H1 (cell line): ENCODE measurements around the gene RESF1. TPM values are rescaled to one million over a fixed set of nuclear protein-coding genes. Genes with fewer than 3 reads are reported as not detected.

Experiments
- CTCF ChIA-PET: fragments of 300-600 bp; sonication (Branson Sonifier 250); formaldehyde crosslinking; loops from one replicate; lab custom pipeline; 2021; ENCODE audit not compliant: partially characterized antibody; lab: Charles Lee
- POLR2A ChIA-PET: fragments of 300-600 bp; sonication (Branson Sonifier 250); formaldehyde crosslinking; loops from one replicate; lab custom pipeline; 2021; ENCODE audit warnings: inconsistent platforms; ENCODE audit not compliant: partially characterized antibody; lab: Charles Lee
- DNase-seq, 2 experiments: peaks; one replicate each; pipeline versions ENCODE4 v3.0.0 to v3.0.0-alpha.2; 2010 to 2022; ENCODE audit warnings: low spot score in 2 of 2, low read depth in 1 of 2, mixed read lengths in 1 of 2
- FAIRE-seq: peaks from 2 replicates; lab custom pipeline; 2011; peaks lifted over from hg19 to GRCh38; lab: Jason Lieb, UNC
- H2AFZ ChIP-seq: 2 replicates; pipeline ENCODE4 v1.8.1; 2012; ENCODE audit warnings: low read length, inconsistent platforms
- H2AK5ac ChIP-seq: 2 replicates; pipeline ENCODE4 v1.6.1; 2013; ENCODE audit warnings: low read depth, low read length
- H2BK120ac ChIP-seq: replicated peaks from 2 replicates; pipeline ENCODE3; 2013; ENCODE audit warnings: low read depth, low read length, inconsistent platforms
- H2BK12ac ChIP-seq: 2 replicates; pipeline ENCODE4 v1.6.1; 2013; ENCODE audit warnings: low read depth, low read length
- H2BK15ac ChIP-seq: 2 replicates; pipeline ENCODE4 v1.6.1; 2013; ENCODE audit warnings: low read length
- H2BK20ac ChIP-seq: 2 replicates; pipeline ENCODE4 v1.6.1; 2013; ENCODE audit warnings: low read length
- H2BK5ac ChIP-seq: 2 replicates; pipeline ENCODE4 v1.6.1; 2013; ENCODE audit warnings: low read depth, low read length
- H3K14ac ChIP-seq: 2 replicates; pipeline ENCODE4 v1.6.1; 2013; ENCODE audit warnings: inconsistent platforms; ENCODE audit not compliant: insufficient read length
- H3K18ac ChIP-seq: 2 replicates; pipeline ENCODE4 v1.6.1; 2013; ENCODE audit warnings: low read length; ENCODE audit errors: extremely low read depth
- H3K23ac ChIP-seq: 2 replicates; pipeline ENCODE4 v1.6.1; 2013; ENCODE audit warnings: inconsistent platforms; ENCODE audit not compliant: insufficient read length
- H3K23me2 ChIP-seq: 2 replicates; pipeline ENCODE4 v1.6.1; 2013; ENCODE audit warnings: low read depth, low read length
- H3K27ac ChIP-seq: 2 replicates; pipeline ENCODE4 v1.6.1; 2011; ENCODE audit warnings: low read depth, low read length, inconsistent platforms
- H3K27me3 ChIP-seq, 4 experiments: replicated peaks in 1 of 4; 1 replicate in 1 of 4; 2 replicates in 3 of 4; pipeline versions ENCODE4 v1.6.1 to v1.8.1; 2011 to 2013; ENCODE audit warnings: low read length in 3 of 4, mild to moderate bottlenecking in 3 of 4, inconsistent platforms in 2 of 4, mixed read lengths in 2 of 4, moderate library complexity in 1 of 4; ENCODE audit not compliant: control insufficient read depth in 3 of 4, insufficient read depth in 3 of 4; ENCODE audit errors: extremely low read depth in 1 of 4
- H3K36me3 ChIP-seq, 4 experiments: 2 replicates each; pipeline versions ENCODE4 v1.6.1 to v1.8.1; 2011 to 2013; ENCODE audit warnings: mild to moderate bottlenecking in 4 of 4, low read length in 3 of 4, moderate library complexity in 2 of 4, control low read depth in 1 of 4, inconsistent platforms in 1 of 4; ENCODE audit not compliant: insufficient read depth in 4 of 4, control insufficient read depth in 2 of 4
- H3K4ac ChIP-seq: replicated peaks from 2 replicates; pipeline ENCODE3; 2013; ENCODE audit warnings: low read length, low read depth, mixed read lengths, inconsistent platforms; ENCODE audit not compliant: insufficient read length
- H3K4me1 ChIP-seq, 4 experiments: replicated peaks in 1 of 4; 1 replicate in 1 of 4; 2 replicates in 3 of 4; pipeline versions ENCODE4 v1.6.1 to v1.8.1; 2011 to 2013; ENCODE audit warnings: low read length in 3 of 4, inconsistent platforms in 2 of 4, mixed read lengths in 1 of 4; ENCODE audit not compliant: insufficient read depth in 4 of 4, control insufficient read depth in 3 of 4
- H3K4me2 ChIP-seq, 2 experiments: 2 replicates each; pipeline versions ENCODE4 v1.6.1 to v1.8.1; 2011 to 2013; ENCODE audit warnings: low read depth in 2 of 2, low read length in 2 of 2, control low read depth in 1 of 2, inconsistent platforms in 1 of 2, mild to moderate bottlenecking in 1 of 2; ENCODE audit not compliant: insufficient read depth in 1 of 2
- H3K4me3 ChIP-seq, 4 experiments: fragments of 200-600, 300-600 bp in 1 of 4; sonication (generic), shearing (Covaris generic), sonication (Bioruptor Twin) in 1 of 4; 2 replicates each; pipeline versions ENCODE4 v1.5.1 to v1.8.1; 2011 to 2016; ENCODE audit warnings: low read length in 4 of 4, low read depth in 3 of 4, control low read depth in 2 of 4, inconsistent platforms in 2 of 4, mild to moderate bottlenecking in 2 of 4, mixed read lengths in 1 of 4, moderate library complexity in 1 of 4; ENCODE audit not compliant: insufficient read depth in 2 of 4; ENCODE audit errors: extremely low read depth in 1 of 4
- H3K56ac ChIP-seq: replicated peaks from 2 replicates; pipeline ENCODE3; 2013; ENCODE audit warnings: low read depth, mild to moderate bottlenecking, mixed read lengths, low read length, inconsistent platforms; ENCODE audit not compliant: insufficient read length
- H3K79me1 ChIP-seq: 2 replicates; pipeline ENCODE4 v1.6.1; 2013; ENCODE audit warnings: low read depth, low read length, control low read depth
- H3K79me2 ChIP-seq, 2 experiments: 2 replicates each; pipeline versions ENCODE4 v1.6.1 to v1.8.1; 2012 to 2013; ENCODE audit warnings: low read length in 2 of 2, mild to moderate bottlenecking in 2 of 2, inconsistent platforms in 1 of 2; ENCODE audit not compliant: insufficient read depth in 2 of 2, control insufficient read depth in 1 of 2
- H3K9ac ChIP-seq, 4 experiments: replicated peaks in 1 of 4; 1 replicate in 1 of 4; 2 replicates in 3 of 4; pipeline versions ENCODE4 v1.6.1 to v1.8.1; 2011 to 2013; ENCODE audit warnings: low read depth in 3 of 4, low read length in 3 of 4, control low read depth in 2 of 4, mild to moderate bottlenecking in 2 of 4, moderate library complexity in 2 of 4, inconsistent platforms in 1 of 4; ENCODE audit errors: extremely low read depth in 1 of 4
- H3K9me3 ChIP-seq, 2 experiments: 2 replicates each; pipeline versions ENCODE4 v1.6.1 to v1.8.1; 2012 to 2013; ENCODE audit warnings: mild to moderate bottlenecking in 2 of 2, moderate library complexity in 2 of 2, control low read depth in 1 of 2, inconsistent platforms in 1 of 2, low read depth in 1 of 2, low read length in 1 of 2, mixed read lengths in 1 of 2; ENCODE audit not compliant: insufficient read depth in 2 of 2
- H4K20me1 ChIP-seq, 2 experiments: replicated peaks in 1 of 2; 2 replicates each; pipeline versions ENCODE3 to v1.8.1; 2011 to 2013; ENCODE audit warnings: inconsistent platforms in 2 of 2, low read length in 2 of 2, mild to moderate bottlenecking in 1 of 2; ENCODE audit not compliant: insufficient read depth in 2 of 2, control insufficient read depth in 1 of 2
- H4K5ac ChIP-seq: 2 replicates; pipeline ENCODE4 v1.6.1; 2013; ENCODE audit warnings: low read length, low read depth, mixed read lengths, inconsistent platforms; ENCODE audit not compliant: insufficient read length
- H4K8ac ChIP-seq: 2 replicates; pipeline ENCODE4 v1.8.0; 2013; ENCODE audit warnings: mild to moderate bottlenecking, moderate library complexity, low read length, inconsistent platforms; ENCODE audit not compliant: insufficient read depth; ENCODE audit errors: extremely low read depth
- H4K91ac ChIP-seq: replicated peaks from 2 replicates; pipeline ENCODE3; 2013; ENCODE audit warnings: low read length, mixed read lengths, inconsistent platforms; ENCODE audit not compliant: insufficient read length
- ASH2L ChIP-seq: fragments of 200-600, 300-600 bp; sonication (generic); IDR thresholded peaks from one replicate; pipeline ENCODE4 v1.7.1; 2017; ENCODE audit warnings: low read length
- RXRA ChIP-seq: IDR thresholded peaks from 2 replicates; pipeline ENCODE4 v1.6.1; 2011; ENCODE audit warnings: low read depth, mild to moderate bottlenecking, low read length, moderate library complexity; ENCODE audit not compliant: insufficient read depth
- SP1 ChIP-seq: IDR thresholded peaks from 2 replicates; pipeline ENCODE4 v1.6.1; 2011; ENCODE audit warnings: low read depth, low read length
- WGBS, 2 experiments: shearing (Covaris generic) in 1 of 2; methylation state at CpG; one replicate each; pipeline versions ENCODE4 v1.1.6 to v1.1.7; 2013 to 2015; ENCODE audit warnings: low lambda C conversion rate in 2 of 2, mixed read lengths in 2 of 2, inconsistent platforms in 1 of 2, low coverage in 1 of 2, missing lambda C conversion rate in 1 of 2; ENCODE audit not compliant: insufficient replicate concordance in 2 of 2, insufficient coverage in 1 of 2, insufficient read length in 1 of 2; ENCODE audit errors: extremely low coverage in 1 of 2, missing lambda C conversion rate in 1 of 2; 5-methylcytosine and 5-hydroxymethylcytosine counted together
- polyA plus RNA-seq, 7 experiments: library from polyadenylated mRNA; depleted of rRNA in 3 of 7; stranded (reverse) in 5 of 7; unstranded in 2 of 7; fragments of >200 nt in 5 of 7; fragments of 200-250 nt in 2 of 7; gene quantifications; 1 replicate in 5 of 7; 2 replicates in 1 of 7; 4 replicates in 1 of 7; pipeline versions ENCODE4 v1.2.1 to v1.2.3, GENCODE V29; 2011 to 2013; ENCODE audit warnings: missing spikeins in 2 of 7, mixed read lengths in 2 of 7
- total RNA-seq: library from RNA; stranded (reverse); fragmentation: NEBNext Ultra II Directional; extraction: Animal tissue kit (Norgen Biotek cat#: 25700); gene quantifications from 2 replicates; pipeline ENCODE4 v1.2.1, GENCODE V29; 2021
- TF ChIP-seq, protein P1 (sequence below): IDR thresholded peaks from 2 replicates; pipeline ENCODE4 v1.6.1; 2012; ENCODE audit warnings: inconsistent platforms

RESF1 gene
- total and polyA plus RNA-seq, 2 of the 8 experiments (the other 6 are each of a cell fraction or from before 2014, with no cell fraction given), result 64.3 to 128 TPM

DNA sequence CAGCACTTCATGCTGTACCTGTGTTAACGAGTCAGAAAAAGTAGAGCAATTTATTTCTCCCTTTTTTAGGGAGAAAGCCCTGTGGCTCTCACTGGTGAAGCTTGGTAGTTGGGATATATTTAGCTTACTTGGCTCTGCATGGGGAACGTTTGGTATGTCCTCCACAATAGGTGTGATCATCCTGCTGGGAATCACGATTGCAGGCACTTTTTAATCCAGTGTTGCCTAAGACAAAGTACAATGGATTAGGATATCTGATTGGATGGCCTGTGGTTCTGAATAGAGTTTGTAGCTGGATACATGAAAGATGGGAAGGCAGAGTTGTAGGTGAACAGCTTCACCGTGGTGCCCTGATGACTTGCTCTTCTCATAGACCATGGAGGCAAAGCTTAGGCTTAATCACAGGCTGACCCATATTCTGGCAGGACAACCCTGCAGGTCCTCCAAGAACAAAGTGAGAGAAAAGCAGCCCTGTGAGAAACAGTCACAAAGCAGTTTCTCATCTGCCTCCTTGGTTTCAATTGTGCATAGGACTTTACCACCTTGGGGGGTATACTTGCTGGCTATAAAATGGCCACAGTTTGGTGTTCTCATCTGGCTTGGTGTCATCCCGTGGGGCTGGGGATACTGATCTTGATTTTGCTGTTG is 7.5 kb downstream of the RESF1 start:
- TF ChIP-seq, protein P1, sequence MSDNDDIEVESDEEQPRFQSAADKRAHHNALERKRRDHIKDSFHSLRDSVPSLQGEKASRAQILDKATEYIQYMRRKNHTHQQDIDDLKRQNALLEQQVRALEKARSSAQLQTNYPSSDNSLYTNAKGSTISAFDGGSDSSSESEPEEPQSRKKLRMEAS, result no peak
- no peak for TF ChIP-seq SP1
- no peak for TF ChIP-seq RXRA
- TF ChIP-seq ASH2L, result no peak
- no peak overlapping the region for H3K56ac ChIP-seq
- no peak overlapping the region for H2AFZ ChIP-seq
- H3K79me1 ChIP-seq, result peaks cover 14% of the 10 kb centered on the region
- H3K4me1 ChIP-seq, result peaks cover 7 to 21% (median 17%) of the 10 kb centered on the region in 4 experiments; a peak in 6 of 7 replicates
- no peak for DNase-seq
- H3K23ac ChIP-seq, result no peak overlapping the region
- H3K9me3 ChIP-seq, result no peaks in the 10 kb centered on the region
- H3K4me2 ChIP-seq, result peak overlapping the region; percentile 34 to 53; a peak in 3 of 4 replicates
- H3K4me3 ChIP-seq, result no peak overlapping the region
- H4K5ac ChIP-seq, result no peak overlapping the region
- H3K18ac ChIP-seq, result 0 out of 2 replicates have a peak overlapping the region, but pooled peaks have one; percentile 68
- FAIRE-seq, result no peak
- H2BK20ac ChIP-seq, result no peak overlapping the region; the same call in 1 of the 2 replicates
- peak overlapping the region; percentile 41 for H2BK5ac ChIP-seq
- no peak overlapping the region for H4K8ac ChIP-seq
- no peak overlapping the region for H2BK120ac ChIP-seq
- H3K14ac ChIP-seq, result no peak overlapping the region
- H3K27ac ChIP-seq, result peak overlapping the region; percentile 13; the same call in 1 of the 2 replicates
- H3K27me3 ChIP-seq, result no peaks in the 10 kb centered on the region
- H2BK12ac ChIP-seq, result no peak overlapping the region; the same call in 1 of the 2 replicates
- ChIA-PET CTCF (interaction anchor here (0.6 to 0.9 kb wide), 3 partner anchors 16 to 280 kb away, joined by 3 read pairs; no protein-coding TSS in a partner anchor), POLR2A (interaction anchor here (0.7 to 1.6 kb wide), 7 partner anchors 9 to 143 kb away, joined by 3 to 5 read pairs (median 3); partner anchors contain the start of gene BICD1)
- peaks cover 0 to 9% of the 10 kb centered on the region in 2 experiments for H4K20me1 ChIP-seq
- H3K79me2 ChIP-seq, result peaks cover 44 to 98% of the 10 kb centered on the region in 2 experiments
- peaks cover 0 to 60% (median 24%) of the 10 kb centered on the region in 4 experiments for H3K36me3 ChIP-seq
- H2BK15ac ChIP-seq, result no peak overlapping the region
- H3K4ac ChIP-seq, result no peak overlapping the region
- H3K23me2 ChIP-seq, result no peaks in the 10 kb centered on the region; the same call in 1 of the 2 replicates
- no peak overlapping the region for H2AK5ac ChIP-seq
- no peak overlapping the region for H4K91ac ChIP-seq
- WGBS, 2 experiments, result 70% methylated on average over 5 of the region's 5 CpGs; no CpG with 5 or more reads in 1 of the 2 experiments
- H3K9ac ChIP-seq, result no peak overlapping the region; a peak in 1 of 7 replicates
